Stimulated activated CD8-positive, alpha-beta memory T cell treated with anti-CD3 and anti-CD28 coated beads, Interleukin-15, amount 100 ng/mL, for 4 hours (primary cell): ENCODE results near the gene ANXA2R.

Experiments used
- DNase-seq, 2 donors: peaks; one replicate each; pipeline ENCODE4 v3.0.0-alpha.2; 2020; ENCODE audit warnings: low read depth in 2 of 2

ANXA2R gene

GRCh38 chr5:43000111-43000840 is 39.8 kb downstream of the ANXA2R start:
- DNase-seq, result no peak

DNA sequence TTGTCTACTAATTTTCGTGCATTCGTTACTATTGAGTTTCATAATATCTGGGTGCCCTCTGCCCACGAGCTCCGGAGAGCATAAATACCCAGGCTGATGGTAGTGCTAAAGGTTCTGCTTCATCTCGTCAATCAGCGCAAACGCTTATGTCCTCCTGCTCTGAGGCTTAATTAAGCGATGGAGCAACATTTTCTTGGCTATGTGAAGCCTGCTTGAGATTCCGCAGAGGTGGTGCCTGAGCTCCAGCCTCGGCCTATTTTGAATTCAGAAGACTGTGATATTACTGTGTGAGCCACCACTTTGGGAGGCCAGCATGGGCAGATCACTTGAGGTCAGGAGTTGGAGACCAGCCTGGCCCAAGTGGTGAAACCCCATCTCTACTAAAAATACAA is 44.8 kb downstream of the ANXA2R start:
- DNase-seq, result no peak

DNA sequence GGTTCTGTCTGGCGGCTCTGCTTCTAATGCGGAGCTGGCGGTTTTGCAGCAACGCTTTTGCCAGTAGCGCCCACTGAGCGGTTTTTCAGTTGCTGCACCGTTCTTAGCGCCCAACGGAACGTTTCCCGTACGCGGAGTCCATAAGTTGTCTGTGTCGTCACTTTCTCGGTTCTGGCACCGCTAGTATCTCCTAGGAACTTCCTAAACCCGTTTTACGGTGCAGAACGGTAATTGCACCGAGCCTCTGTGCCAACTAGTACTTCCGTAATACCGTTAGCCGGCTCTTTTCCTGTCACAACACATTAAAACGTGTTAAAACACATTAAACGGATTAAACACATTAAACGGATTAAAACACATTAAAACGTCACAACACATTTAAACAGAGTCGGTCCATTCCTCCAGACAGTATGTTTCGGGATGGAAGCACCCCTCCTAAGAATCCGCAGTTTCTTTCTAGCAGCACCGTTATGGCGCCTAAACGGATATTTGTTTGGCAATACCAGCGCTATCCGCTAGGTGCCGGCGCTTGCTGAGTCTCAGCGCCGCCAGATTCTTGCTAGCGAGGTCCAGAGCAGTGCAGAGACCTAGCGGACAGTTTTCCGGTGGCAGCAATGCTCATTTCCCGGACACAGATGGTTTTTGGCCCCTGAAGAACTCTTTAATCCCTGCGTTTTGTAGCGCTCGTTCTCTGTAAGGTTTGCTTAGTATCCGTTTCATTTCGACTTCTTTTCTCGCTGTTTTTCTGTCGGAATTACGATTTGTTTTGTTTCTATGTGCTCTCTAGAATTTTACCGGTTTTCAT is 45.4 kb downstream of the ANXA2R start:
- DNase-seq, result peak; percentile 67 to 69

DNA sequence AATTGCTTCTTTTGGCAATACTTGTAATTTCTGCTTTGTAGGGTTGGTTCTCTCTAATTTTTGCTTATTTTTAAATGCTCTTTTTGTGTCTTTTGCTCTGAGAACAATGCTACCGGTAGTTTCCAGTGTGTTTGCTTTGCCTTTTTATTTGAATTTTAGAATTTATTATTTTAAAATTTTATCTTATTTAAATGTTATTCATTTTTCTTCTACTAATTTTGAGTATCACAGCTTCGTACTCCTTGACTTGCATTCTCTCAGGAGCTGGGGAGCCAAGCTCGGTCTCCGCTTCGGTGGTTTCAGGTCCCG is 45.9 kb downstream of the ANXA2R start:
- DNase-seq, result no peak

- DNase-seq, result no peak
Observed at GRCh38 chr5:42993516-42994245, 46.4 kb downstream of the ANXA2R start.

GRCh38 chr5:42992088-42992879 is 47.8 kb downstream of the ANXA2R start:
- peak; percentile 38 to 54 for DNase-seq

DNA sequence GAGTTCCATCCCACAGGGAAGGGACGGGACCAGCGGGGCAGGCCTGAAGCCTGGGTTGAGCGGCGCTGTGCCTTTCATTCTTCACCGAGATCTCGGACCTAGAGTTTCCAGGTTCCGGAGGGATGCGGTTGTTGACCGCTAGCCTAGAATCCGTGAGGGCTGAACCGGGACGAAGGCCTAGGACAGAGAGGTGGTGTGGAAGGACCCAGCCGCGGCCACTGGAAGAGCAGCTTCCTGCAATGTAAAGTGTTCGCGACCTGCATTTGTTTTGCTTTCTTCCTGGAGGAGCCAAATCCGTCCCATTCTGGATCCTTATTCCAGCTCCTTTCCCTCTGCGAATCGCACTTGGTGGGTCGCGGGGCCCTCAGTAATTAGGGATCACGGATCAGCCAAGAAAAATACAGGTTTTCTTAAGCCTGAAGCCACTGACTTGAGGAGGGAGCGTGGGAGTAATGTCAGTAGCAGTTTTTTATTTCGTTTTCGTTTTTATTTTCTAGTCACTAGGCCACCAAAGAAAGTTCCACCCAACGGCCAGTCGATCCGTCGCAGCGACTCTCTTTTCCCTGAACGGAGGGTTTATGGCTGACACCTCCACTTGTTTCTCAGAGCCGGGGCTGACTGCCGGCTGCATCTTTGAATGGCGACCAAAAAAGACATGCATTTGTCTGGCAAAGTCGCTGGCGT is 48.6 kb downstream of the ANXA2R start:
- peak in 1 of 2 donors; percentile 27 for DNase-seq

DNA sequence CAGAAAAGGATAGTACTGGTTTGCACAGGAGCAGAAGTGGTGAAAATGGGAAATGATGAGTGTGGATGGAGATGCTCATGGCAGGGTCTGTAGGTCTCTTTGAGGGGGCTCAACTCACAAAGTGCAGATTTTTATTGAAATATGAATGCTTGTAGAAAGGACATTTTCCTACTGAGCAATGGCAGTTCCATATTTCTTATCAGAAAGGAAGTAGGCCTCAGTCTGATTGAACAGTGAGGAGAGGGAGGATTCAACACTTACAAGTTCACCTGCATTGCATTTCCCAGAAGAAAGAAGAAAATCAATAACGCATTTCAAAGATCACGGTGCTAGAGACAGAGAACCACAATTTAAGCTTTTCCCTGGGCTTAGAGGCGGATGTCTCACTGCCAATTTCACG is 49.2 kb downstream of the ANXA2R start:
- DNase-seq, result no peak
